Measurements from ENCODE around the gene INTS1.

- TF ChIP-seq POLR2A (IDR thresholded peaks at IDR 0.05; ENCODE audit: low read depth, low read length): no peak
- TF ChIP-seq POLR2AphosphoS5 (IDR thresholded peaks at IDR 0.05; ENCODE audit: low read depth, low read length): no peak
- no peak for TF ChIP-seq SPI1 (IDR thresholded peaks at IDR 0.05; ENCODE audit: low read depth, low read length)
- no peak for TF ChIP-seq PAX5 (IDR thresholded peaks at IDR 0.05; ENCODE audit: insufficient read depth, low read length, severe bottlenecking)
- no peak for TF ChIP-seq TAF1 (IDR thresholded peaks at IDR 0.05; ENCODE audit: low read depth, low read length)
These were observed 16.5 kb upstream of the INTS1 start for GRCh38 chr7:1520539-1521234.
